IPS-18a (cell line): ENCODE data around the gene TXK.
A peak's percentile ranks its signal among the peaks of the same experiment; 100 is the strongest.

ENCODE experiments used
- H3K27ac ChIP-seq: one replicate; pipeline ENCODE4 v1.5.1; 2013; ENCODE audit warnings: low read length
- H3K27me3 ChIP-seq: one replicate; pipeline ENCODE4 v1.6.1; 2013; ENCODE audit warnings: mild to moderate bottlenecking, low read length; ENCODE audit not compliant: control insufficient read depth, insufficient read depth
- H3K36me3 ChIP-seq: one replicate; pipeline ENCODE4 v1.6.1; 2013; ENCODE audit warnings: low read depth, low read length; ENCODE audit not compliant: control insufficient read depth
- H3K4me1 ChIP-seq: one replicate; pipeline ENCODE4 v1.6.1; 2013; ENCODE audit warnings: low read depth, low read length; ENCODE audit not compliant: control insufficient read depth
- H3K4me3 ChIP-seq: one replicate; pipeline ENCODE4 v1.5.1; 2013; ENCODE audit warnings: low read length
- H3K9ac ChIP-seq: one replicate; pipeline ENCODE4 v1.6.1; 2013; ENCODE audit warnings: mild to moderate bottlenecking, low read length, moderate library complexity
- H3K9me3 ChIP-seq: one replicate; pipeline ENCODE4 v1.6.1; 2013; ENCODE audit warnings: low read depth, low read length; ENCODE audit not compliant: control insufficient read depth

TXK gene

DNA sequence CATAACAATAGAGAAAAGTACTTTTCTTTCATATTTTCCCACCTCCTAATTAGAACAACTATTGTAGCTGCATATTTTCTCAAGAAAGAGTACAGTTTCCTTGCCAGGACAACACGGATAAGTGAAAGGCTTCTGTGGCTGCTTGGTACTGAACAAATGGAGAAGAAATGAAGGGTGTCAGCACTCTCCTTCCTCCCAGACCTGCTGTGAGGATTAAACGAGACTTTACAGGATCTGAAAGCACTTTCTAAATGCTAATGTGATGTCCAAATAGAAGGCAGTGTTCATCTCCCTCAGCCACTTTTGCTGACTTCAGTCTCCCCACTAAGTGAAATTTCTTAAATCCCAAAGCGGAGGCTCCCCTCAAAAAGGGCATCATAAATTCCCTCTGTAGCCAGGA lies 103.6 kb downstream of the TXK start:
- no peaks in the 10 kb centered on the region for H3K9me3 ChIP-seq
- peaks cover 25% of the 10 kb centered on the region for H3K4me1 ChIP-seq
- no peaks in the 10 kb centered on the region for H3K27me3 ChIP-seq
- no peak overlapping the region for H3K27ac ChIP-seq
- H3K9ac ChIP-seq = no peak overlapping the region
- H3K4me3 ChIP-seq = no peak overlapping the region
- H3K36me3 ChIP-seq = peaks cover 3% of the 10 kb centered on the region

DNA sequence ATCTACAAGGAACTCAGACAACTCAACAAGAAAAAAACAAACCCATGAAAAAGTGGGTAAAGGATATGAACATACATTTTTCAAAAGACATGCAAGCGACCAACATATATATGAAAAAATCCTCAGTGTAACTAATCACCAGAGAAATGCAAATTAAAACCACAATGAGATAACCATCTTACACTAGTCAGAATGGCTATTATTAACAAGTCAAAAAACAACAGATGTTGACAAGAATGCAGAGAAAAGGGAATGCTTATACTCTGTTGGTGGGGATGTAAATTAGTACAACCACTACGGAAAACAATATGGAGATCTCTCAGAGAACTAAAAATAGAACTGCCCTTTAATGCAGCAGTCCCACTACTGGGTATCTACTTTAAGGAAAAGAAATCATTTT lies 105.4 kb downstream of the TXK start:
- H3K27ac ChIP-seq = no peak overlapping the region
- peaks cover 25% of the 10 kb centered on the region for H3K4me1 ChIP-seq
- H3K9ac ChIP-seq = no peak overlapping the region
- peaks cover 3% of the 10 kb centered on the region for H3K36me3 ChIP-seq
- H3K9me3 ChIP-seq = no peaks in the 10 kb centered on the region
- H3K4me3 ChIP-seq = no peak overlapping the region
- no peaks in the 10 kb centered on the region for H3K27me3 ChIP-seq

DNA sequence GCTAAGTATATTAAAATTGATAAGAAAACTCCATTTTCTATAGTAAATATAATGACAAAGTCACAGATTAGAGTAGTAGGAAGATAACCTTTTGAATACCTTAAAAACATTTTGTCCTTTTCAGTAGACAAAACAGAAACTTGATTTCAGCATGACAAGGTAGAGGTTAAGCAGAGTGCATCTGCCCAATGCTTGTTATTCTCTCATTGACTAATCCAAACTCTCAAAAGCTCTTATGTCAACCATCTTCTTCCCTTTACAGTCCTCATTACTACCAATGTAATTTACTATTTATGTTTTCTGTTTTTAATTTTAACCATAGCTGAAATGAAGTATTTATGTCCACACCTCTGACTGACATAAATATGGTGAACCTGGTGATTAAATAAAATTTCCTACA lies 106.4 kb downstream of the TXK start:
- H3K9ac ChIP-seq = no peak overlapping the region
- H3K4me3 ChIP-seq = no peak overlapping the region
- H3K4me1 ChIP-seq = peaks cover 25% of the 10 kb centered on the region
- H3K36me3 ChIP-seq = peaks cover 3% of the 10 kb centered on the region
- no peak overlapping the region for H3K27ac ChIP-seq
- no peaks in the 10 kb centered on the region for H3K27me3 ChIP-seq
- no peaks in the 10 kb centered on the region for H3K9me3 ChIP-seq

DNA sequence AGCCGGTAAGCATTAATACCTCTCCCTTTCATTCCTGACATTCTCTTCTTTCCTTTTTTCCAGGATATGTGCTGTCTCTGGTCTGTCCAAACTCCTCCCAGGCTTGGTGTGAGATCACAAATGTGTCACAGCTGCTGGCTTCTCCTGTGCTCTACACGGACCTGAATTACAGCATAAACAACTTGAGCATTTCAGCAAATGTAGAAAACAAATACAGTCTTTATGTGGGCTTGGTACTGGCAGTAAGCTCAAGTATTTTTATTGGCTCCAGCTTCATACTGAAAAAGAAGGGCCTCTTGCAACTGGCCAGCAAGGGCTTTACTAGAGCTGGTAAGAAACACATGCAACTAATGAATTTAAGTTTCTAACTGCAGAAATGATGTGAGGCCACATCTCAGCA lies 109.0 kb downstream of the TXK start:
- Histone ChIP-seq H3K4me3 (no peak overlapping the region), H3K4me1 (peaks cover 17% of the 10 kb centered on the region), H3K9ac (no peak overlapping the region), H3K27me3 (no peaks in the 10 kb centered on the region), H3K9me3 (no peaks in the 10 kb centered on the region), H3K36me3 (peaks cover 3% of the 10 kb centered on the region), H3K27ac (no peak overlapping the region)

DNA sequence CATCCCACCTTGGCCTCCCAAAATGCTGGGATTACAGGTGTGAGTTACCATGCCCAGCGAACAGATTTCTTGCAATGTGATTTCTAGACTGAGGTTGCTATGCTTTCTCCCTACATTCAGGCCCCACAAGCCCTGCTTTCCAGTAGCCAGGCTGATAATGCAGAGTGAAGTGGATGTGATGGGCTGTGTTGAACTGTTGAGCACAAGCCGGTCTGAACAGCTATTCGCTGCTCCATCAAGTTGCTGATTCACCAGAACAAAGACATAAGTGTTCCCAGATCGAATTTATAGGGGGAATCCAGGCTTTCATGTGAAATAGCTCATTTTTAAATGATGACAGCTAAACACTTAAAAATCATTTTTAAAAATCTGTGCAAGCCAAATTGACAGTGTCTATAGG lies 109.5 kb downstream of the TXK start:
- Histone ChIP-seq H3K9ac (no peak overlapping the region), H3K4me1 (peaks cover 13% of the 10 kb centered on the region), H3K9me3 (no peaks in the 10 kb centered on the region), H3K36me3 (peaks cover 3% of the 10 kb centered on the region), H3K27ac (no peak overlapping the region), H3K27me3 (no peaks in the 10 kb centered on the region), H3K4me3 (no peak overlapping the region)

DNA sequence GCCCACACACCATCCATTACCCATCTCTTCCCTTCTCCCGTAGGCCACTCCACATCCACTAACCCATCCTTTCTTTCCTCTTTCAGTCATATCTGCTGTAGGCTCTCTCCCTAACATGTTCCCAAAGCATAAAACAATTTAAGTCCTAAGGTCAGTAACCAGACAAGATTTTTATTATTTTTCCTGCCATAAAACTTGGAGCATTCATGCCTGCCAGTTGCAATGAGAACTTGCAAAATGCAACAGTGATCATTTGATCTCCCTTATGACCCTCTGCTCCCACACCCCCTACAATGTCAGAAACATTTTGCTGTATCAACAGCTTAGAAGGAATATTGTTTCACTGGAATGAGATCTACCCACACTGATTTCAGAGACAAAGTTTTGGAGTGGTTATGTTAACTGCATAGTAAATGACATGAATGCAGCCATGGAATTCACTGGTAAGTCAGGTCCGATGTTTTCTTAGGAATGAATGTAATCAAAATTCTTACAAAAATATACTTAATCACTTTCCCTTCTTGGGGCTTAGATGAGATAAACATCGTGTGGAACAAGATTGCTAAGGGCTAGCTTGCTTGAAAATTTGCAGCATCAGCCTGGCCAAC lies 111.8 kb downstream of the TXK start:
- H3K27ac ChIP-seq = no peak overlapping the region
- H3K27me3 ChIP-seq = peaks cover 14% of the 10 kb centered on the region
- H3K4me1 ChIP-seq = no peaks in the 10 kb centered on the region
- H3K36me3 ChIP-seq = peaks cover 3% of the 10 kb centered on the region
- no peaks in the 10 kb centered on the region for H3K9me3 ChIP-seq
- H3K9ac ChIP-seq = no peak overlapping the region
- H3K4me3 ChIP-seq = no peak overlapping the region

DNA sequence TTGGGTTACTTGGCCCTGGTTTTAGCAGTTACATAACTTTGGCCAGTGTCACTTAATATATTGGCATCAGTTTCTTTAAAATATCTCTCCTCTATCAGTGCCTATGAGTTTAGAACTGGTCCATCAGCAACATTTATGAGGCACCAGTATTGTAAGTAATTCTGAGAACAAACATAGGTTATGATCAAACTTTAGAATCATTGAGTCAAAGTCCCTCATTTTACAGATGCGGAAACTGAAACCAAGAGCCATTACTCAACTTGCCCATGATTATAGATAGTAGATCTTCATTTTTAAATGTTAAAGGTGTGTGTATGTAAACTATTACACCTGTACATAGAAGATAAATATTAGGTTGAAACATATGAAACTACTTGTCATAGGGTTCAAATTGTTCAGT lies 113.0 kb downstream of the TXK start:
- Histone ChIP-seq H3K27ac (no peak overlapping the region), H3K36me3 (no peaks in the 10 kb centered on the region), H3K27me3 (peaks cover 20% of the 10 kb centered on the region), H3K4me3 (no peak overlapping the region), H3K9me3 (no peaks in the 10 kb centered on the region), H3K4me1 (no peaks in the 10 kb centered on the region), H3K9ac (no peak overlapping the region)

DNA sequence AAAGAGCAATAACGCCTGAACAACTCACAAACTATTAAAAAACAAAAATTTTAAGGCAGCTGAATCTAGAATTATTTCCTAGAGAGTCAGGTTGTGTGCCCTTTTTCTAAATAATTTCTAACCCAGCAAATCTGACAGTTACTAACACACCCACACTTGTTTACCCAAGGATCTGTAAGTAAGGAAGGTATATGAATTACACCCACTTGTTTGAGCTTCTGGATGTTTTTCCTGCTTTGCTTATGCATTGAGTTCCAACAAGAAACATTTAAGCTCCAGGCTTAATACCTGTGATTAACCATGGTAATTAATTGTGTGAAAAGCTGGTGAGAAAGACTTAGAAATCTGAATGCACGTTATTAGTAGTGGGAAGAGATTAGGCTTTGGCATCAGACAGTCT lies 115.9 kb downstream of the TXK start:
- no peak overlapping the region for H3K4me3 ChIP-seq
- no peak overlapping the region for H3K9ac ChIP-seq
- no peak overlapping the region for H3K27ac ChIP-seq
- H3K9me3 ChIP-seq = no peaks in the 10 kb centered on the region
- peaks cover 20% of the 10 kb centered on the region for H3K27me3 ChIP-seq
- H3K36me3 ChIP-seq = no peaks in the 10 kb centered on the region
- H3K4me1 ChIP-seq = no peaks in the 10 kb centered on the region

DNA sequence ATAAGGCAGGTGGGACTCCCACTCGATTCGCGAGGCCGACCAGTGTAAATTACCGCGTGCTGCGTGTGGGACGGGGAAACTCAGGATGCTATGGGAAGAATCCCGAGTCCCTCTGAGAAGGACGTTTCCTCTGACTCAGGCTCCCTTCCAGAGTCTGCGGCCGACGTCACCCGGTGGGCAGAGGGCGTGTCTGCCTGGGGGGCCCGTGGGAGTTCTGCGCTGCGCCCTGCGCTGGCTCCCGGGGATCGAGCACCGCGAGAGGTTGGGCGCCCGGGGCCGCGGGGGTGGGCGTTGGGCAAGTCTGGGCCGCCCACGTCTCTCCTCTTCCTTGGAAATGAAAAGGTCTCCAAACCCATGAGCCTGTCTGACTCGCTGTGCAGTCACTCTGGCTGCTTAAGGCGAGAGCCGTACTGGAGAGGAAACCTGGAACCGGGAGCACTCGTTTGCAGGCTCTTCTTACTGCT lies 116.9 kb downstream of the TXK start:
- Histone ChIP-seq H3K9ac (peak overlapping the region; percentile 61), H3K27me3 (peaks cover 20% of the 10 kb centered on the region), H3K4me3 (peak overlapping the region; percentile 96), H3K36me3 (no peaks in the 10 kb centered on the region), H3K27ac (no peak overlapping the region), H3K4me1 (no peaks in the 10 kb centered on the region), H3K9me3 (no peaks in the 10 kb centered on the region)
